8988T (cell line): Measurements from ENCODE around the gene LRSAM1.

ENCODE experiments used
- DNase-seq: peaks from one replicate; pipeline ENCODE4 v3.0.0; 2011

The LRSAM1 gene

GRCh38 chr9:127428348-127428747, 23.0 kb upstream of the LRSAM1 start:
- DNase-seq, result no peak

GRCh38 chr9:127430415-127430814, 20.9 kb upstream of the LRSAM1 start:
- DNase-seq, result no peak

GRCh38 chr9:127437497-127438264, 13.6 kb upstream of the LRSAM1 start:
- DNase-seq, result no peak

- no peak for DNase-seq
Measured at GRCh38 chr9:127438394-127438793, 12.9 kb upstream of the LRSAM1 start.

- DNase-seq, result no peak
Measured at GRCh38 chr9:127444283-127444920, 6.9 kb upstream of the LRSAM1 start.

- DNase-seq, result no peak
Measured at GRCh38 chr9:127444921-127445850, 6.1 kb upstream of the LRSAM1 start.

GRCh38 chr9:127445851-127446712, 5.2 kb upstream of the LRSAM1 start:
- DNase-seq, result no peak

- DNase-seq, result no peak
Measured at GRCh38 chr9:127446713-127447415, 4.4 kb upstream of the LRSAM1 start.

- no peak for DNase-seq
Measured at GRCh38 chr9:127447416-127448111, 3.7 kb upstream of the LRSAM1 start.

- no peak for DNase-seq
Measured at GRCh38 chr9:127448112-127448805, 3.1 kb upstream of the LRSAM1 start.

- no peak for DNase-seq
Measured at GRCh38 chr9:127449332-127449966, 1.9 kb upstream of the LRSAM1 start.

- no peak for DNase-seq
Measured at GRCh38 chr9:127450243-127450760, 1.0 kb upstream of the LRSAM1 start.

- no peak for DNase-seq
Measured at GRCh38 chr9:127451608-127451857, 223 bp downstream of the LRSAM1 start.

- DNase-seq, result peak; percentile 70
Measured at GRCh38 chr9:127451858-127452656, 747 bp downstream of the LRSAM1 start.

- no peak for DNase-seq
Measured at GRCh38 chr9:127452691-127453090, 1.4 kb downstream of the LRSAM1 start.

GRCh38 chr9:127455324-127455992, 4.1 kb downstream of the LRSAM1 start:
- peak; percentile 57 for DNase-seq

GRCh38 chr9:127457191-127457878, 6.0 kb downstream of the LRSAM1 start:
- no peak for DNase-seq

- no peak for DNase-seq
Measured at GRCh38 chr9:127458921-127459320, 7.6 kb downstream of the LRSAM1 start.
